GM19193 (cell line): ENCODE measurements around the gene TRIM7.

Source experiments
- POLR2A ChIP-seq: IDR thresholded peaks from 4 replicates; pipeline ENCODE4 v1.6.1; 2011; ENCODE audit not compliant: insufficient read depth, insufficient read length; ENCODE audit errors: extremely low read depth

Gene TRIM7

DNA sequence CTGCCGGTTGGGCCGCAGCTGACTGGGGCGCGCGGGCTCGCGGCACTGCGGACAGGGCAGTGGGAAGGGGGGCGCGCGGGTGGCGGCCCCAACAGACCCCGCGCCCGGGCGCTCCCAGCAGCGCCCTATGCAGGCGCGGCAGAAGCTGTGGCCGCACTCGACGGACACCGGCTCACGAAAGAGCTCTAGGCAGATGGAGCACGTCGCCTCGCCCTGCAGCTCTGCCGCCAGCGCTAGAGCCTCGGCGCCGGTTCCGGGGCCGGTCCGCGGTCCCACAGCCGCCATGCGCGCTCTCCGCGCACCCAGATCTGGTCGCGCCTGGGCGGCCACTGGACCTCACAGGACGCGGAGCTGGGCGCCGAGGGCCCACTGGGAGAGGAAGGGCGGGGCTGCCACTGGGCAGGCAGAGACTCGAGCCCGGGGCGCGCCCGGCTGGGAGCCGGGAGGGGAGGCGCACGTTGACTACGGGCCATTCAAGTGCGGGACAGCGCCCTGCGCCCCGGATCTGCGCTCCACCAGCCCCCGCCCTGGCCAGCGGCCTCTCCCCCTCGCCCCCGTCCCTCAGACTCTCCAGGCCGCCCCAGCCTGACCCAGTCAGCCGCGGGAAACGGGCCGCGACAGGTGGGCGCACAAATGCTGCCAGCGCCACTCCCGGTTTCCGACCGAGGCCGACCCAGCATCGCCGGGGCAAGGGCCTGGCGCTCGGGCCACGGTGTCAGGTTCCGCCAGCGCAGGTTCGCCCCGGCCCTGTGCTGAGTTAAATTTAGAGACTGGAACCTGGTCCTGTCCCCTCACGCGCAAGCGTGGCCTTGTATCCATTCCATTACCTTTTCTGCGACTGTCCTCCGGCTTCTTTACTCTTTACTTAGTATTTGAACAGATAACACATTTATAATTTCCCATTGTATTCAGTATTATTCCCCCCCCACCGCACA, at the start of gene TRIM7:
TRIM7 (minus strand) TSS at position 371 of the 935 bp plus-strand sequence; CDS start at position 285, 86 bp downstream.
- TF ChIP-seq POLR2A = no peak

DNA sequence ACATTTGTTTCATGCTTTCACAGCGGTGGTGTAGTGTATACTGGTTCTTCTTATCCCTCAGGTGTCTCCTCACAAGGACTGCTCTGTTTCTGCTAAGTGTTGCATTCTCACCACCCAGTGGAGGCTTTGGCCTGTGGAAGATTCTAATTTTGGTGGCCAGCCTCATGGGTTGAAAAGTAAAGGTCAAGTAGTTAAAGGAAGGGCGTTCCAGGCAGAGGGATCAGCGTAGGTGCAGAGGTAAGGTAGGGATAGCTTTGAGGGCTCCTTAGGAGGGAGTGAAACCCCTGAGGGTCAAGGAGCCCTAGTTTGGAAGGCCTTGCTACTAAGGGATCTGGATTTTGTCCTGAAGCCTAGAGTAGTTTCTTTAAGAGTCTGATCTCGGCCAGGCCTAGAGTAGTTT, 43.3 kb upstream of the TRIM7 start:
- no peak for TF ChIP-seq POLR2A

DNA sequence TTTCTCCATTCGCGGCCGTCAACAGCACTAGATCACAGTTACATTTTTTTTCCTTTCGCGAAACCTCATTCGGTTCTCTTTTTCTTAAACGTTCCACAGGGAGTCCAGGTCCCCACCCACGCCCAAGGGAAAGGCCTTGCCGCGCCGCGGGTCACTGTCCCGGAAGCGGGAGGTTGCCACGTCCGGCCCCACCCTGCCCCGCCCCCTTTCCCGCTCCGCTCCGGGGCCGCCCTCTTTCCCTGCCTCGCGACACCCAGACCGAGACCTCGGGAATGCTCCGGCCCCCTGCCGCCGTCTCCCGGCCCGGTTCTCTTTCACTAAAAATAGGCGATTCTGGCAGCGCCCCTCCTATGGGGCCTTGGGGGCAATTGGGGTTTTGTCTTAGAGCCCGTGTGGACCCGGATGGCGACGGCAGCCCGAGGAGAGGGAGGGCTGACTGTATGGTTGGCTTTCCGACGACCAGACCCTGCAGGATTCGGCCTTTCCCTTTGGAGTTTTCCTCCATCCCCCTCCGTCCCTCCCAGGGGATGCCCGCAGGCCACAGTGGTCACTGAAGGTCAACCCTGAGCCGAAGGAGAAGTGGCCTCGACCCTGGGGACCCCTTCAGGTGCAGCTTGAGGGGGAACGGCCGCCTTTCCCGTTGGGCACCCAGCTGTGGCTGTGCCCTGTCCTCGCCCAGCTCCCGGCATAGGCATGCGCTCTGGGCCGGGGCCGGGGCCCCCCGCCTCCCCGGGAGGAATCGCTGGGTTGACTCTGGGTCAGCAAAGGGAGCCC, 41.5 kb upstream of the TRIM7 start:
- peak; percentile 64 for TF ChIP-seq POLR2A

GRCh38 chr5:181245427-181246275, 40.7 kb upstream of the TRIM7 start:
- TF ChIP-seq POLR2A = no peak

DNA sequence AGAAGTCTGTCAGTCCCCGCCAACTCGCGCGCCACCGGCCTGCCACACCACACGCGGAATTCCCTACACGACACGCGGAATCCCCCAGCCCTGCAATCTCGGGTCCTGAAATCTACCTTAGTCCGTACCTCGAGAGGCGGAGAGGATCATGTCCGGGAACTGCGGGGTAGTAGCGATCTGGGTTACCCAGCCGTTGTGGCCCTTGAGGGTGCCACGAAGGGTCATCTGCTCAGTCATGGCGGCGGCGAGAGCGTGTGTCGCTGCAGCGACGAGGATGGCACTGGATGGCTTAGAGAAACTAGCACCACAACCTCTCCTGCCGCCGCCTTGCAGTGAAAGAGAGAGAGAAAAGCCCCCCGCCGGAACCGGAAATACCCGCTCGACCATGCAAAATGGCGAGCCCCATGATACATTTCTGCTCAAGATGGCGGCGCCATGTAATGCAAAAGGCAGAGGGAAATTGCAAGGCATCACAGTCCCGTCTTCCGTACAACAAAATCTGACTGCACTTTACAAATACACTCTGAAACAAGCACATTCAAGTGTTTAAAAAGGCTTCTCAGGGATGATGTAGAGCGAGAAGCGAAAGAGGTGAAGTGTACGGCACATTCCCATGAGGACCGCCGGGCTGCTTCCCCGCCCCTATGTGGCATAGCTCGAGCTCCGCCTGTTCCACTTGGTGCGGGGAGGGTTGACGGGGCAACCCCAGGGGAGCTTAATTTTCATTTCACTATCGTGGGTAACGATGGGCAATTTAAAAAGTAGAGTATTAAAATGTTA, 38.8 kb upstream of the TRIM7 start, which contains the start of gene RACK1:
RACK1 (minus strand) TSS at position 343 of the 780 bp plus-strand sequence; CDS start at position 237, 106 bp downstream.
- TF ChIP-seq POLR2A = peak; percentile 98

- TF ChIP-seq POLR2A = no peak
Measured at GRCh38 chr5:181243018-181243563, 38.1 kb upstream of the TRIM7 start.

DNA sequence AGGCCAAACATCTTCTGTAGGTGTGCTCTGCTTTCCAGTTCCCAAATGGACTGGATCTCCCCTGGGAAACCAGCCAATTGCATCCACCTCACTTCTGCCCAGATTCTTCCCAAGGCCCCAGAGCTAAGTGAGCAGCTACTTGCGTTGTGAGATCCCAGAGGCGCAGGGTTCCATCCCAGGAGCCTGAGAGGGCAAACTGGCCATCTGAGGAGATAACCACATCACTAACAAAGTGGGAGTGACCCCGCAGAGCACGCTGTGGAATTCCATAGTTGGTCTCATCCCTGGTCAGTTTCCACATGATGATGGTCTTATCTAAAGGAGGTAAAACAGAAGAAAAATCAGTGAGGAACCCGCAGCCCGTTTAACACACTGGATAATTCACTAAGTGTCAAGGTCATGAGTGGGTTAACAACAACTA, 37.0 kb upstream of the TRIM7 start:
- TF ChIP-seq POLR2A = no peak

DNA sequence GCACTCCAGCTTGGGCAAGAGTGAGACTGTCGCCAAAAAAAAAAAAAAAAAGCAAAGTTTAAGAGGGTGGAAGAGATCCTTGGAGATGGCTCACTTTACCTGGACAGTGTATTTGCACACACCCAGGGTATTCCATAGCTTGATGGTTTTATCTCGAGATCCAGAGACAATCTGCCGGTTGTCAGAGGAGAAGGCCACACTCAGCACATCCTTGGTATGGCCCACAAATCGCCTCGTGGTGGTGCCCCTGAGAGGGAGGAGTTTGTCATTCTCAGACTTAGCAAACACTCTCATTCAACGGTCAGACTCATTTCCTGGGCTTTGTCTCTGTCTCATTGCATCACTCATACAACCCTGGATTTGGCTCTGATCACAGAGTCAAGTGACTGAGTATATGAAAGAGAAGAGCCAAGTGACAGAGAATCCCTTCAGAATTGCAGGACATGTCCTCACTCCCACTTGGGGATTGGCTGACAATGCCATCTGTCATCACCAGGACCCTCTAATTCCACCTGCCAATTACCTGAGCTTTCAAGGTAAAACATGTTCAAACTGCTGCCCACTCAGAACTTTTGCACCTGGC, 36.5 kb upstream of the TRIM7 start:
- no peak for TF ChIP-seq POLR2A

DNA sequence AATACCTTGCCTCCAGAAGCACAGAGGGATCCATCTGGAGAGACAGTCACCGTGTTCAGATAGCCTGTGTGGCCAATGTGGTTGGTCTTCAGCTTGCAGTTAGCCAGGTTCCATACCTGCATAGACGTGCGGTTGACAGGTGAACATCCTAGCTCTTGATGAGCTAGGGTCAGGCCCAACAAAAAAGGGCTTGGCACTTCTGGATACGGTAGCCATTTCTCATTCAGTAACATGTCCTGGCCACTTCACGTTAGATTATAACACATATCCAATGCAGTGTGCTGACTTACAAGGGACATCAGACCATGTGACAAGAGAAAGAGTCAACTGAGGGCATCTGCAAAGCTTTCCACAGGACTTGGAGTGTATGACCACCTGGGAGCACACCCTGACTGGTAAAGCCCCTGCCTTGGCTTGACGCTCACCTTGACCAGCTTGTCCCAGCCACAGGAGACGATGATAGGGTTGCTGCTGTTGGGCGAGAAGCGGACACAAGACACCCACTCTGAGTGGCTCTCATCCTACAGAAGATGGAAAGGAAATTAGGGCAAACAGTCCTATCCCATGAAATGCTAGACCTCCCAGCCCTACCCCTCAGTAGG, 34.2 kb upstream of the TRIM7 start:
- no peak for TF ChIP-seq POLR2A

- peak; percentile 11 for TF ChIP-seq POLR2A
Measured at GRCh38 chr5:181237729-181238385, 32.9 kb upstream of the TRIM7 start.

- TF ChIP-seq POLR2A = no peak
Measured at GRCh38 chr5:181236954-181237641, 32.1 kb upstream of the TRIM7 start.

DNA sequence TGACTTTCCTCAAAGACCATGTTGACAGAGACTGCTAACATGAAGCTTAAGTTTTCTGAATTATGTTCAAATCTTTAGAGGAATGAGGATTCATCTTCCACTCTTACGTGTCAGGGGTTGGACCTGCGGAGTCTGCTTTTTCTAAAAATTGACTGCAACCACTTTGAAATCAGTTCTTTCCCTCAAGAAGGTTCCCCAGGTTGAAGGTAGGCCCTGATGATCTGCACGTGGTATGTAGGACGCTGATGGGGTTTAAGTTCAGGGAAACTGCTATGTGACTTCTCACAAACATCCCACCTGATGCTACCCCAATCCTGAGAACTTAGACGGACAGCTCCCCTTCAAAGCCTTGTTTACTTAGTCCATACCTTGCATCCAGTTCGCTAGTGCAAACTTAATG, 31.5 kb upstream of the TRIM7 start:
- no peak for TF ChIP-seq POLR2A

GRCh38 chr5:181235689-181236366, 30.8 kb upstream of the TRIM7 start:
- peak; percentile 13 for TF ChIP-seq POLR2A
